MM.1S (cell line): ENCODE results near the gene TAF1B.

Experiments used
- DNase-seq: peaks from one replicate; pipeline ENCODE4 v3.0.0-alpha.2; 2015
- H2AFZ ChIP-seq: fragments of 300-600 bp; sonication (generic); 2 replicates; pipeline ENCODE4 v1.6.0; 2016; ENCODE audit warnings: antibody characterized with exemption, low read length
- H3F3A ChIP-seq: fragments of 300-600 bp; sonication (generic); 2 replicates; pipeline ENCODE4 v1.6.1; 2016; ENCODE audit warnings: mild to moderate bottlenecking, antibody characterized with exemption, low read length, moderate library complexity, mixed read lengths; ENCODE audit not compliant: insufficient read depth
- H3K27ac ChIP-seq: fragments of 300-600 bp; sonication (generic); 2 replicates; pipeline ENCODE4 v1.5.1; 2016; ENCODE audit warnings: mild to moderate bottlenecking, low read length
- H3K27me3 ChIP-seq: fragments of 300-600 bp; sonication (generic); replicated peaks from 2 replicates; pipeline ENCODE4 v1.6.0; 2016; ENCODE audit warnings: low read length; ENCODE audit not compliant: insufficient read depth
- H3K36me3 ChIP-seq: fragments of 300-600 bp; sonication (generic); replicated peaks from 2 replicates; pipeline ENCODE4 v1.6.1; 2016; ENCODE audit warnings: mild to moderate bottlenecking, low read length, mixed read lengths; ENCODE audit not compliant: insufficient read depth
- H3K4me1 ChIP-seq: fragments of 300-600 bp; sonication (generic); 2 replicates; pipeline ENCODE4 v1.6.1; 2016; ENCODE audit warnings: low read length, mixed read lengths
- H3K4me2 ChIP-seq: fragments of 300-600 bp; sonication (generic); 2 replicates; pipeline ENCODE4 v1.6.0; 2016; ENCODE audit warnings: low read depth, low read length
- H3K4me3 ChIP-seq: fragments of 300-600 bp; sonication (generic); 2 replicates; pipeline ENCODE4 v1.5.1; 2016; ENCODE audit warnings: low read length, mixed read lengths
- H3K79me2 ChIP-seq: fragments of 300-600 bp; sonication (generic); 2 replicates; pipeline ENCODE4 v1.6.1; 2016; ENCODE audit warnings: mixed run types, low read length, mixed read lengths
- H3K9ac ChIP-seq: fragments of 300-600 bp; sonication (generic); 2 replicates; pipeline ENCODE4 v1.6.1; 2016; ENCODE audit warnings: low read length, mixed read lengths
- H3K9me2 ChIP-seq: fragments of 300-600 bp; sonication (generic); replicated peaks from 2 replicates; pipeline ENCODE4 v1.6.1; 2016; ENCODE audit warnings: mild to moderate bottlenecking, low read length, mixed read lengths; ENCODE audit not compliant: insufficient read depth
- H3K9me3 ChIP-seq: fragments of 300-600 bp; sonication (generic); replicated peaks from 2 replicates; pipeline ENCODE4 v1.6.1; 2016; ENCODE audit warnings: mild to moderate bottlenecking, low read length, mixed read lengths; ENCODE audit not compliant: insufficient read depth
- H4K20me1 ChIP-seq: fragments of 300-600 bp; sonication (generic); 2 replicates; pipeline ENCODE4 v1.6.1; 2016; ENCODE audit warnings: mild to moderate bottlenecking, low read length, moderate library complexity, mixed read lengths; ENCODE audit not compliant: insufficient read depth
- CTCF ChIP-seq: fragments of 300-600 bp; sonication (generic); IDR thresholded peaks from 2 replicates; pipeline ENCODE4 v1.5.1; 2016; ENCODE audit warnings: antibody characterized with exemption, low read length, mixed read lengths
- EZH2 ChIP-seq: fragments of 300-600 bp; sonication (generic); optimal IDR thresholded peaks from 2 replicates; pipeline ENCODE3; 2017; ENCODE audit warnings: low read depth, mild to moderate bottlenecking, antibody characterized with exemption, low read length, mixed read lengths
- EZH2phosphoT487 ChIP-seq: fragments of 300-600 bp; sonication (generic); IDR thresholded peaks from 2 replicates; pipeline ENCODE4 v1.6.1; 2018; ENCODE audit warnings: antibody characterized with exemption, low read length

The TAF1B gene

GRCh38 chr2:9968553-9969497, 125.6 kb downstream of the TAF1B start:
- Histone ChIP-seq H3K4me1 (peaks cover 36% of the 10 kb centered on the region), H3K4me3 (no peak overlapping the region), H3K27me3 (no peaks in the 10 kb centered on the region), H4K20me1 (no peaks in the 10 kb centered on the region), H3K79me2 (no peaks in the 10 kb centered on the region), H3F3A (peaks cover 25% of the 10 kb centered on the region), H3K4me2 (no peak overlapping the region), H3K9me2 (no peaks in the 10 kb centered on the region), H3K9me3 (no peaks in the 10 kb centered on the region), H3K36me3 (no peaks in the 10 kb centered on the region), H2AFZ (no peak overlapping the region), H3K27ac (no peak overlapping the region), H3K9ac (no peak overlapping the region)
- no peak for DNase-seq
- TF ChIP-seq EZH2 = no peak
- no peak for TF ChIP-seq EZH2phosphoT487
- no peak for TF ChIP-seq CTCF

- no peak overlapping the region for H3K9ac ChIP-seq
- H3K4me1 ChIP-seq = peaks cover 23% of the 10 kb centered on the region
- peaks cover 12% of the 10 kb centered on the region for H3F3A ChIP-seq
- no peaks in the 10 kb centered on the region for H4K20me1 ChIP-seq
- no peak for DNase-seq
- H3K36me3 ChIP-seq = no peaks in the 10 kb centered on the region
- no peak overlapping the region for H3K4me2 ChIP-seq
- H3K9me3 ChIP-seq = no peaks in the 10 kb centered on the region
- no peak overlapping the region for H3K27ac ChIP-seq
- H3K79me2 ChIP-seq = no peaks in the 10 kb centered on the region
- H3K9me2 ChIP-seq = no peaks in the 10 kb centered on the region
- TF ChIP-seq EZH2 (no peak), EZH2phosphoT487 (no peak), CTCF (no peak)
- H2AFZ ChIP-seq = no peak overlapping the region
- H3K4me3 ChIP-seq = no peak overlapping the region
- H3K27me3 ChIP-seq = no peaks in the 10 kb centered on the region
Observed at GRCh38 chr2:9970200-9971044, 127.1 kb downstream of the TAF1B start.

GRCh38 chr2:9971105-9971818, 128.0 kb downstream of the TAF1B start:
- Histone ChIP-seq H3K4me3 (no peak overlapping the region), H3K27me3 (no peaks in the 10 kb centered on the region), H3K27ac (no peak overlapping the region), H3K9ac (no peak overlapping the region), H3K4me2 (no peak overlapping the region), H3K36me3 (no peaks in the 10 kb centered on the region), H2AFZ (no peak overlapping the region), H4K20me1 (no peaks in the 10 kb centered on the region), H3K9me3 (no peaks in the 10 kb centered on the region), H3K4me1 (peaks cover 16% of the 10 kb centered on the region), H3K79me2 (no peaks in the 10 kb centered on the region), H3K9me2 (no peaks in the 10 kb centered on the region), H3F3A (peaks cover 5% of the 10 kb centered on the region; the same call in 1 of the 2 replicates)
- DNase-seq = no peak
- TF ChIP-seq CTCF (no peak), EZH2phosphoT487 (no peak), EZH2 (no peak)
